T-helper 22 cell (primary cell): ENCODE data around the gene SYT8.

ENCODE experiments used
- DNase-seq: peaks from one replicate; pipeline ENCODE4 v3.0.0-alpha.2; 2020; ENCODE audit warnings: low read depth

SYT8 gene

GRCh38 chr11:1832211-1832919 is 2.4 kb upstream of the SYT8 start:
- DNase-seq, result peak; percentile 37

- no peak for DNase-seq
Observed at GRCh38 chr11:1832920-1833295, 1.9 kb upstream of the SYT8 start.

GRCh38 chr11:1834062-1834610 is 654 bp upstream of the SYT8 start:
- DNase-seq, result no peak

GRCh38 chr11:1835671-1836010 is 851 bp downstream of the SYT8 start:
- DNase-seq, result no peak

- no peak for DNase-seq
Observed at GRCh38 chr11:1836011-1836945, 1.5 kb downstream of the SYT8 start.

GRCh38 chr11:1837171-1838076 is 2.6 kb downstream of the SYT8 start:
- peak; percentile 43 for DNase-seq

- no peak for DNase-seq
Observed at GRCh38 chr11:1838077-1838425, 3.3 kb downstream of the SYT8 start.

- no peak for DNase-seq
Observed at GRCh38 chr11:1838426-1839144, 3.8 kb downstream of the SYT8 start, which contains the start of gene TNNI2. TNNI2 (plus strand) TSS chr11:1838981; CDS start chr11:1839697, 716 bp downstream.

- no peak for DNase-seq
Observed at GRCh38 chr11:1839204-1839923, 4.6 kb downstream of the SYT8 start.

GRCh38 chr11:1839924-1840779 is 5.4 kb downstream of the SYT8 start:
- DNase-seq, result no peak

GRCh38 chr11:1840780-1841480 is 6.1 kb downstream of the SYT8 start:
- DNase-seq, result no peak

- no peak for DNase-seq
Observed at GRCh38 chr11:1841511-1842148, 6.8 kb downstream of the SYT8 start.

GRCh38 chr11:1842149-1843097 is 7.6 kb downstream of the SYT8 start:
- no peak for DNase-seq

- DNase-seq, result no peak
Observed at GRCh38 chr11:1843098-1843473, 8.3 kb downstream of the SYT8 start.

GRCh38 chr11:1843796-1844195 is 9.0 kb downstream of the SYT8 start:
- DNase-seq, result no peak

- DNase-seq, result no peak
Observed at GRCh38 chr11:1844221-1845094, 9.7 kb downstream of the SYT8 start.

- no peak for DNase-seq
Observed at GRCh38 chr11:1845095-1845429, 10.3 kb downstream of the SYT8 start.
